A673 (cell line): ENCODE measurements around the gene PPP3R2.

Source experiments
- EZH2 ChIP-seq: fragments of 200-600 bp; sonication (generic); IDR thresholded peaks from 2 replicates; pipeline ENCODE4 v1.6.1; 2017; ENCODE audit warnings: borderline replicate concordance, low read depth, mild to moderate bottlenecking, mixed read lengths, antibody characterized with exemption, low read length; ENCODE audit not compliant: poor library complexity, severe bottlenecking
- TF ChIP-seq, protein P1 (sequence below): fragments of 300-800, 200-600 bp; sonication (generic); conservative IDR thresholded peaks from 2 replicates; pipeline ENCODE4 v1.5.1; 2017; ENCODE audit warnings: low read depth, mild to moderate bottlenecking, antibody characterized with exemption, low read length, moderate library complexity, mixed read lengths

GRCh38 chr9:101594796-101595195 is at the start of gene PPP3R2:
- TF ChIP-seq, protein P1, sequence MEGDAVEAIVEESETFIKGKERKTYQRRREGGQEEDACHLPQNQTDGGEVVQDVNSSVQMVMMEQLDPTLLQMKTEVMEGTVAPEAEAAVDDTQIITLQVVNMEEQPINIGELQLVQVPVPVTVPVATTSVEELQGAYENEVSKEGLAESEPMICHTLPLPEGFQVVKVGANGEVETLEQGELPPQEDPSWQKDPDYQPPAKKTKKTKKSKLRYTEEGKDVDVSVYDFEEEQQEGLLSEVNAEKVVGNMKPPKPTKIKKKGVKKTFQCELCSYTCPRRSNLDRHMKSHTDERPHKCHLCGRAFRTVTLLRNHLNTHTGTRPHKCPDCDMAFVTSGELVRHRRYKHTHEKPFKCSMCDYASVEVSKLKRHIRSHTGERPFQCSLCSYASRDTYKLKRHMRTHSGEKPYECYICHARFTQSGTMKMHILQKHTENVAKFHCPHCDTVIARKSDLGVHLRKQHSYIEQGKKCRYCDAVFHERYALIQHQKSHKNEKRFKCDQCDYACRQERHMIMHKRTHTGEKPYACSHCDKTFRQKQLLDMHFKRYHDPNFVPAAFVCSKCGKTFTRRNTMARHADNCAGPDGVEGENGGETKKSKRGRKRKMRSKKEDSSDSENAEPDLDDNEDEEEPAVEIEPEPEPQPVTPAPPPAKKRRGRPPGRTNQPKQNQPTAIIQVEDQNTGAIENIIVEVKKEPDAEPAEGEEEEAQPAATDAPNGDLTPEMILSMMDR: no peak
- no peak for TF ChIP-seq EZH2
